CD4-positive, alpha-beta T cell (primary cell): ENCODE results near the gene VWF. TPM values are rescaled to one million over a fixed set of nuclear protein-coding genes. Genes with fewer than 3 reads are reported as not detected.
A peak's percentile ranks its signal among the peaks of the same experiment; 100 is the strongest.

ENCODE experiments used
- ATAC-seq: fragments of 200-7000 bp; cut with Tn5 transposase; one replicate; pipeline ENCODE4 v1.10.0; 2022; ENCODE audit warnings: mild to moderate bottlenecking; ENCODE audit not compliant: poor library complexity
- CTCF ChIA-PET: fragments of 350-600 bp; sonication (Branson Sonifier 250); formaldehyde crosslinking; loops from one replicate; lab custom pipeline; 2021; ENCODE audit warnings: antibody characterized with exemption, inconsistent platforms; lab: Charles Lee
- POLR2A ChIA-PET: fragments of 350-600 bp; sonication (Branson Sonifier 250); formaldehyde crosslinking; loops from one replicate; lab custom pipeline; 2021; ENCODE audit warnings: antibody characterized with exemption, inconsistent platforms; lab: Charles Lee
- DNase-seq, 14 experiments: peaks; one replicate each; pipeline ENCODE4 v3.0.0-alpha.2; 2013 to 2020; ENCODE audit warnings: mixed read lengths in 2 of 14
- H3K27ac ChIP-seq, 2 donors: one replicate each; pipeline versions ENCODE4 v1.5.1 to v1.7.0; 2013; ENCODE audit warnings: low read length in 2 of 2, low read depth in 1 of 2, mild to moderate bottlenecking in 1 of 2
- H3K27me3 ChIP-seq, 2 experiments: 1 replicate in 1 of 2; 2 replicates in 1 of 2; pipeline versions ENCODE4 v1.6.1 to v1.7.0; 2013; ENCODE audit warnings: low read length in 2 of 2, control low read depth in 1 of 2, mild to moderate bottlenecking in 1 of 2, moderate library complexity in 1 of 2; ENCODE audit not compliant: insufficient read depth in 2 of 2, control insufficient read depth in 1 of 2
- H3K36me3 ChIP-seq: one replicate; pipeline ENCODE4 v1.6.1; 2013; ENCODE audit warnings: low read length, control low read depth; ENCODE audit not compliant: insufficient read depth
- H3K4me1 ChIP-seq: one replicate; pipeline ENCODE4 v1.6.1; 2013; ENCODE audit warnings: low read length, control low read depth; ENCODE audit not compliant: insufficient read depth
- H3K4me3 ChIP-seq: one replicate; pipeline ENCODE4 v1.5.1; 2013; ENCODE audit warnings: mild to moderate bottlenecking, low read length, moderate library complexity
- H3K9me3 ChIP-seq, 2 experiments: 1 replicate in 1 of 2; 2 replicates in 1 of 2; pipeline versions ENCODE4 v1.6.1 to v1.7.0; 2013; ENCODE audit warnings: low read length in 2 of 2, mild to moderate bottlenecking in 2 of 2, control low read depth in 1 of 2, moderate library complexity in 1 of 2; ENCODE audit not compliant: control insufficient read depth in 1 of 2, insufficient read depth in 1 of 2
- H3K27ac Mint-ChIP-seq: one replicate; pipeline ENCODE4 v1.8.0; 2020; ENCODE audit warnings: mixed read lengths
- H3K27me3 Mint-ChIP-seq: one replicate; pipeline ENCODE4 v1.8.0; 2021; ENCODE audit warnings: mixed read lengths
- H3K36me3 Mint-ChIP-seq: one replicate; pipeline ENCODE4 v1.8.0; 2021; ENCODE audit warnings: low read depth, mixed read lengths
- H3K4me1 Mint-ChIP-seq: one replicate; pipeline ENCODE4 v1.8.0; 2021; ENCODE audit warnings: low read depth, mixed read lengths
- H3K4me3 Mint-ChIP-seq: one replicate; pipeline ENCODE4 v1.8.0; 2020; ENCODE audit warnings: mild to moderate bottlenecking, mixed read lengths
- H3K9me3 Mint-ChIP-seq: one replicate; pipeline ENCODE4 v1.8.0; 2020; ENCODE audit warnings: mixed read lengths
- intact Hi-C, 2 experiments: fragments of 100-400 bp; cut with DNase I in 1 of 2; cut with micrococcal nuclease in 1 of 2; formaldehyde crosslinking; loops; one replicate each; pipeline versions ENCODE4 v1.15.1 to v1.9.0; 2023 to 2025; cut with DNase I, micrococcal nuclease
- total RNA-seq, 174 experiments: library from RNA in 2 of 174; stranded (reverse) in 2 of 174; gene quantifications; one replicate each; pipeline ENCODE4 v1.2.3 and lab custom pipeline; 2021 to 2026
- TF ChIP-seq, protein P1 (sequence below): fragments of 200-600 bp; IDR thresholded peaks from one replicate; pipeline ENCODE4 v1.8.0; 2022; ENCODE audit warnings: antibody characterized with exemption, mild to moderate bottlenecking

Gene VWF
- total RNA-seq, 2 experiments from 2014 or later: 0.20 TPM; not detected in 1

DNA sequence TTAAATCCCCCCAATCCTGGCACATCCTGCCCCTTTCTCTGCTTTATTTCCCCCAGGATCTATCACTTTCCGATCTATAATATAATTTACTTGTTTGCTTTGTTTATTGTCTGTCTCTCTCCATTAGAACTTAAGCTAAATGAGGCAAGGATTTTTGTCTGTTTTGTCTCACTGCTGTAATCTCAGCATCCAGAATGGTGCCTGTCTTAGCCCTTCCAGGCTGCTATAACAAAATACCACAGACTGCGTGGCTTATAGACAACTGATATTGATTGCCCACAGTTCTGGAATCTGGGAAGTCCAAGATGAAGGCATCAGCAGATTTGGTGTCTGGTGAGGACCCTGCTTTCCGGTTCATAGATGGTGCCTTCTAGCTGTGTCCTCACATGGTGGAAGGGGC is 65.2 kb downstream of the VWF start:
- Histone ChIP-seq H3K4me3 (no peak overlapping the region), H3K9me3 (peaks cover 0 to 4% of the 10 kb centered on the region in 2 experiments), H3K4me1 (peaks cover 5% of the 10 kb centered on the region), H3K27me3 (peaks cover 0 to 8% of the 10 kb centered on the region in 2 experiments), H3K36me3 (no peaks in the 10 kb centered on the region), H3K27ac (no peak overlapping the region)
- ATAC-seq (no peak), DNase-seq (no peak)
- H3K27ac Mint-ChIP-seq: no peak overlapping the region
- no peaks in the 10 kb centered on the region for H3K36me3 Mint-ChIP-seq
- POLR2A ChIA-PET: no interaction called here
- intact Hi-C loops: no loop called here
- CTCF ChIA-PET: interaction anchor here (1.2 kb wide), 1 partner anchor 220 kb away, joined by 3 read pairs; no protein-coding TSS in a partner anchor
- H3K4me3 Mint-ChIP-seq: peak overlapping the region; percentile 11
- H3K4me1 Mint-ChIP-seq: no peaks in the 10 kb centered on the region
- TF ChIP-seq, protein P1, sequence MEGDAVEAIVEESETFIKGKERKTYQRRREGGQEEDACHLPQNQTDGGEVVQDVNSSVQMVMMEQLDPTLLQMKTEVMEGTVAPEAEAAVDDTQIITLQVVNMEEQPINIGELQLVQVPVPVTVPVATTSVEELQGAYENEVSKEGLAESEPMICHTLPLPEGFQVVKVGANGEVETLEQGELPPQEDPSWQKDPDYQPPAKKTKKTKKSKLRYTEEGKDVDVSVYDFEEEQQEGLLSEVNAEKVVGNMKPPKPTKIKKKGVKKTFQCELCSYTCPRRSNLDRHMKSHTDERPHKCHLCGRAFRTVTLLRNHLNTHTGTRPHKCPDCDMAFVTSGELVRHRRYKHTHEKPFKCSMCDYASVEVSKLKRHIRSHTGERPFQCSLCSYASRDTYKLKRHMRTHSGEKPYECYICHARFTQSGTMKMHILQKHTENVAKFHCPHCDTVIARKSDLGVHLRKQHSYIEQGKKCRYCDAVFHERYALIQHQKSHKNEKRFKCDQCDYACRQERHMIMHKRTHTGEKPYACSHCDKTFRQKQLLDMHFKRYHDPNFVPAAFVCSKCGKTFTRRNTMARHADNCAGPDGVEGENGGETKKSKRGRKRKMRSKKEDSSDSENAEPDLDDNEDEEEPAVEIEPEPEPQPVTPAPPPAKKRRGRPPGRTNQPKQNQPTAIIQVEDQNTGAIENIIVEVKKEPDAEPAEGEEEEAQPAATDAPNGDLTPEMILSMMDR: no peak
- H3K27me3 Mint-ChIP-seq: peaks cover 21% of the 10 kb centered on the region
- no peaks in the 10 kb centered on the region for H3K9me3 Mint-ChIP-seq

DNA sequence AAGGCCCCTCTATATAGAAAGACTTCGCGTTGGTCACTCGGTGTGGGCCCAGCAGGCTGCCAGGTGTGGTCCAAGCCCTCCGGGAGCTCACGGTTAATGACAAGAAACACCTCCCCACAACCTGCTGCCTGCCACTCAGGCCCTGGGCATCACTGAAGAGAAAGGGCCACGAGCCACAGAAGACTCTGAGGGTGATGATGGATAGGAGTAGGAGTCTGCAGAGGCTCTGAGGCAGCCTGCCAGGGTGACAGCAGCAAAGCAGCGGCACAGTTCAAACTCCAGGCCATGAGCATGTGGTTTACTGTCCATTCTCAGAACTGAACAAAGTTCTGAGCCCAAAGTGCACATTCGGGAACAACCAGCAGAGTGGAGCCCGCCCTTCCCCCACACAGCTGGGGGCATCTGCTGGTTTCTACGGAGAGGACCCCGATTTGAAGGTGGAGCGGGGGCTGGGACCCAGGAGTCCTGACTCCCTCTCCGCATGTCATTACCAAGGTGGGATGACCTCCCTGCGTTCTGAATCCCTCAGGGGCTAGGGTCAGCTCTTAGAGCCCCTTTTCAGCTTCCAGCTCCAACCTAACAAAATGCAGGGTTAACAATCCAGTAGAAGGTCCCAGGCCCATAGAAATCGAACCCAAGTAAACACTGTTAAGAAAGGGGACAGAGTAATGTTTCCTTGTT is 65.8 kb downstream of the VWF start:
- no peaks in the 10 kb centered on the region for H3K4me1 Mint-ChIP-seq
- intact Hi-C loops: no loop called here
- H3K36me3 ChIP-seq: no peaks in the 10 kb centered on the region

DNA sequence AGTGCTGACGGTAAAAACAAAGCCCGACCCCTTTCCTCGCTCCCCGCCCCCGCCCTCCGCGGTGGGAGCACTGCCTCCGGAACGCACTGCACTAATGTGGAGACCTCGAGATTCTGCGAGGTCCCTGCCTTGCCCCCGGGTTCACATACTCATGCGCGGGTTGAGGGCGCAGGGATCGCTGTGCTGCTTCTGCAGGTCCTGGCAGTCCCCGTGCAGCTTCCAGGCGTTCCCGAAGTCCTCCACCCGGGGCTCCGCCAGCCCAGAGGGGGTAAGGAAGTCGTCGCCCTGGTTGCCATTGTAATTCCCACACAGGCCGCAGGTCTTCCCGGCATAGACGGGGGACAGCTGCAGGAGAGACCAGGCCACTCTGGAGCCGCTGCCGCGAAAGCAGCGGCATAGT is 66.8 kb downstream of the VWF start:
- no peaks in the 10 kb centered on the region for H3K36me3 Mint-ChIP-seq
- H3K4me1 Mint-ChIP-seq: no peaks in the 10 kb centered on the region
- H3K9me3 ChIP-seq: peaks cover 0 to 4% of the 10 kb centered on the region in 2 experiments
- peaks cover 5% of the 10 kb centered on the region for H3K4me1 ChIP-seq
- ATAC-seq (no peak), DNase-seq (no peak)
- H3K4me3 Mint-ChIP-seq: no peak overlapping the region
- CTCF ChIA-PET: interaction anchor here (0.7 kb wide), 1 partner anchor 275 kb away, joined by 5 read pairs; no protein-coding TSS in a partner anchor
- peaks cover 0 to 8% of the 10 kb centered on the region in 2 experiments for H3K27me3 ChIP-seq
- no peak overlapping the region for H3K4me3 ChIP-seq
- H3K27ac Mint-ChIP-seq: no peak overlapping the region
- H3K36me3 ChIP-seq: no peaks in the 10 kb centered on the region
- POLR2A ChIA-PET: no interaction called here
- peaks cover 16% of the 10 kb centered on the region for H3K27me3 Mint-ChIP-seq
- H3K27ac ChIP-seq: no peak overlapping the region
- no peaks in the 10 kb centered on the region for H3K9me3 Mint-ChIP-seq
- TF ChIP-seq, protein P1: no peak
- intact Hi-C loops: no loop called here

More for the DNA sequence above, 65.8 kb downstream of the VWF start:
- Mint-ChIP-seq H3K9me3 (no peaks in the 10 kb centered on the region), H3K27me3 (peaks cover 21% of the 10 kb centered on the region), H3K4me3 (no peak overlapping the region), H3K36me3 (no peaks in the 10 kb centered on the region), H3K27ac (no peak overlapping the region)
- H3K4me3 ChIP-seq: no peak overlapping the region
- TF ChIP-seq, protein P1: no peak
- DNase-seq (no peak), ATAC-seq (no peak)
- H3K4me1 ChIP-seq: peaks cover 5% of the 10 kb centered on the region
- no peak overlapping the region for H3K27ac ChIP-seq
- peaks cover 0 to 8% of the 10 kb centered on the region in 2 experiments for H3K27me3 ChIP-seq
- CTCF ChIA-PET: interaction anchor here (0.6 to 1.2 kb wide), 2 partner anchors 137 to 221 kb away, joined by 3 read pairs; no protein-coding TSS in a partner anchor
- POLR2A ChIA-PET: no interaction called here
- peaks cover 0 to 4% of the 10 kb centered on the region in 2 experiments for H3K9me3 ChIP-seq
